CD1c-positive myeloid dendritic cell (primary cell): ENCODE results near the gene GIMAP2.

Source experiments
- DNase-seq: peaks from one replicate; pipeline ENCODE4 v3.0.0-alpha.2; 2016; ENCODE audit errors: extremely low spot score

GIMAP2 gene

GRCh38 chr7:150733482-150734095 is 48.1 kb downstream of the GIMAP2 start:
- DNase-seq = no peak

GRCh38 chr7:150734254-150734653 is 48.7 kb downstream of the GIMAP2 start:
- DNase-seq = peak; percentile 48

- no peak for DNase-seq
These were observed 50.3 kb downstream of the GIMAP2 start for GRCh38 chr7:150735596-150736358.

GRCh38 chr7:150736864-150737263 is 51.4 kb downstream of the GIMAP2 start:
- no peak for DNase-seq

GRCh38 chr7:150737265-150738055 is 52.0 kb downstream of the GIMAP2 start, which contains the start of gene GIMAP5:
Gene GIMAP5 (plus strand): TSS chr7:150737418. CDS start chr7:150740885, 3,467 bp downstream.
- DNase-seq = peak; percentile 44

- no peak for DNase-seq
These were observed 52.6 kb downstream of the GIMAP2 start for GRCh38 chr7:150738092-150738491.

GRCh38 chr7:150738591-150739001 is 53.1 kb downstream of the GIMAP2 start:
- no peak for DNase-seq

GRCh38 chr7:150739033-150739432 is 53.5 kb downstream of the GIMAP2 start:
- no peak for DNase-seq

- peak; percentile 61 for DNase-seq
These were observed 54.5 kb downstream of the GIMAP2 start for GRCh38 chr7:150740053-150740452.

GRCh38 chr7:150742286-150742968 is 56.9 kb downstream of the GIMAP2 start:
- no peak for DNase-seq
